ENCODE results near the gene CANT1. TPM values are rescaled to one million over a fixed set of nuclear protein-coding genes. Genes with fewer than 3 reads are reported as not detected.

CANT1 gene
- total RNA-seq, 2 donors from 2014 or later: 20.9 to 40.1 TPM

GRCh38 chr17:78969865-78970264, 39.7 kb downstream of the CANT1 start:
- Histone ChIP-seq H3K27me3 (no peaks in the 10 kb centered on the region), H3K9me3 (no peaks in the 10 kb centered on the region), H3K4me3 (no peak overlapping the region), H3K36me3 (peaks cover 5% of the 10 kb centered on the region), H3K27ac (peak overlapping the region in 1 of 2 donors; percentile 58), H3K4me1 (peaks cover 0 to 32% of the 10 kb centered on the region in 2 donors)
- TF ChIP-seq CTCF (IDR thresholded peaks at IDR 0.05): no peak
- no peak for DNase-seq (ENCODE audit: low spot score)

- DNase-seq (ENCODE audit: low spot score): no peak
- Histone ChIP-seq H3K4me1 (peaks cover 0 to 18% of the 10 kb centered on the region in 2 donors), H3K27me3 (no peaks in the 10 kb centered on the region), H3K4me3 (no peak overlapping the region), H3K36me3 (peaks cover 5% of the 10 kb centered on the region), H3K27ac (no peak overlapping the region), H3K9me3 (no peaks in the 10 kb centered on the region)
- TF ChIP-seq CTCF (IDR thresholded peaks at IDR 0.05): no peak
Observed at GRCh38 chr17:78967782-78968362, 41.7 kb downstream of the CANT1 start.

- no peak for DNase-seq (ENCODE audit: low spot score)
- H3K27ac ChIP-seq: no peak overlapping the region
- H3K4me3 ChIP-seq: no peak overlapping the region
- no peaks in the 10 kb centered on the region for H3K27me3 ChIP-seq
- no peaks in the 10 kb centered on the region for H3K9me3 ChIP-seq
- H3K36me3 ChIP-seq: peaks cover 5% of the 10 kb centered on the region
- peaks cover 0 to 18% of the 10 kb centered on the region in 2 donors for H3K4me1 ChIP-seq
- no peak for TF ChIP-seq CTCF (IDR thresholded peaks at IDR 0.05)
Observed at GRCh38 chr17:78966910-78967600, 42.5 kb downstream of the CANT1 start.

- H3K36me3 ChIP-seq: peaks cover 5% of the 10 kb centered on the region
- no peaks in the 10 kb centered on the region for H3K27me3 ChIP-seq
- H3K4me1 ChIP-seq: peaks cover 0 to 19% of the 10 kb centered on the region in 2 donors
- DNase-seq (ENCODE audit: low spot score): no peak
- no peaks in the 10 kb centered on the region for H3K9me3 ChIP-seq
- no peak overlapping the region for H3K4me3 ChIP-seq
- TF ChIP-seq CTCF (IDR thresholded peaks at IDR 0.05): no peak
- no peak overlapping the region for H3K27ac ChIP-seq
Observed at GRCh38 chr17:78966123-78966813, 43.3 kb downstream of the CANT1 start.

- H3K27me3 ChIP-seq: no peaks in the 10 kb centered on the region
- TF ChIP-seq CTCF (IDR thresholded peaks at IDR 0.05): no peak
- no peak for DNase-seq (ENCODE audit: low spot score)
- no peak overlapping the region for H3K4me3 ChIP-seq
- no peaks in the 10 kb centered on the region for H3K9me3 ChIP-seq
- peaks cover 0 to 18% of the 10 kb centered on the region in 2 donors for H3K4me1 ChIP-seq
- H3K27ac ChIP-seq: no peak overlapping the region
- peaks cover 5% of the 10 kb centered on the region for H3K36me3 ChIP-seq
Observed at GRCh38 chr17:78965491-78965924, 44.1 kb downstream of the CANT1 start.

Data from right atrium auricular region (tissue), 2 donors.